GM23248 (cell line): Measurements from ENCODE around the gene SOX21. TPM values are rescaled to one million over a fixed set of nuclear protein-coding genes. Genes with fewer than 3 reads are reported as not detected.

ENCODE experiments used
- DNase-seq: peaks from one replicate; pipeline ENCODE4 v3.0.0-alpha.2; 2015
- H2AFZ ChIP-seq: fragments of 200-600 bp; sonication (generic); 2 replicates; pipeline ENCODE4 v1.6.1; 2016; ENCODE audit warnings: antibody characterized with exemption
- H3F3A ChIP-seq: fragments of 200-600 bp; sonication (generic); 2 replicates; pipeline ENCODE4 v1.6.1; 2016; ENCODE audit warnings: mild to moderate bottlenecking, antibody characterized with exemption, mixed run types; ENCODE audit not compliant: insufficient read depth
- H3K27ac ChIP-seq: fragments of 200-600 bp; sonication (generic); 2 replicates; pipeline ENCODE4 v1.5.1; 2016; ENCODE audit warnings: mild to moderate bottlenecking
- H3K27me3 ChIP-seq: fragments of 200-600 bp; sonication (generic); replicated peaks from 2 replicates; pipeline ENCODE4 v1.6.1; 2016; ENCODE audit warnings: mild to moderate bottlenecking; ENCODE audit not compliant: insufficient read depth
- H3K36me3 ChIP-seq: fragments of 200-600 bp; sonication (generic); 2 replicates; pipeline ENCODE4 v1.6.1; 2016; ENCODE audit warnings: low read depth, mild to moderate bottlenecking
- H3K4me1 ChIP-seq: fragments of 200-600 bp; sonication (generic); 2 replicates; pipeline ENCODE4 v1.6.1; 2016; ENCODE audit warnings: mild to moderate bottlenecking; ENCODE audit not compliant: insufficient read depth
- H3K4me2 ChIP-seq: fragments of 200-600 bp; sonication (generic); one replicate; pipeline ENCODE4 v1.6.1; 2016; ENCODE audit warnings: mild to moderate bottlenecking; ENCODE audit not compliant: unreplicated experiment
- H3K4me3 ChIP-seq: fragments of 200-600 bp; sonication (generic); 2 replicates; pipeline ENCODE4 v1.5.1; 2016; ENCODE audit warnings: mild to moderate bottlenecking
- H3K79me2 ChIP-seq: fragments of 200-600 bp; sonication (generic); 2 replicates; pipeline ENCODE4 v1.6.1; 2016; ENCODE audit warnings: mild to moderate bottlenecking; ENCODE audit not compliant: insufficient read depth
- H3K9ac ChIP-seq: fragments of 200-600 bp; sonication (generic); 2 replicates; pipeline ENCODE4 v1.6.1; 2016; ENCODE audit warnings: mild to moderate bottlenecking
- H3K9me2 ChIP-seq: fragments of 200-600 bp; sonication (generic); 2 replicates; pipeline ENCODE4 v1.6.1; 2016; ENCODE audit warnings: mixed run types, mild to moderate bottlenecking, moderate library complexity; ENCODE audit not compliant: insufficient read depth
- H3K9me3 ChIP-seq: fragments of 200-600 bp; sonication (generic); one replicate; pipeline ENCODE4 v1.6.1; 2017; ENCODE audit warnings: low read depth
- H4K20me1 ChIP-seq: fragments of 200-600 bp; sonication (generic); 2 replicates; pipeline ENCODE4 v1.6.0; 2016; ENCODE audit not compliant: insufficient read depth
- EZH2 ChIP-seq: fragments of 200-600 bp; sonication (generic); IDR thresholded peaks from 2 replicates; pipeline ENCODE4 v1.6.1; 2018; ENCODE audit warnings: antibody characterized with exemption, mild to moderate bottlenecking; ENCODE audit not compliant: insufficient read depth, poor library complexity, severe bottlenecking
- EZH2phosphoT487 ChIP-seq: fragments of 200-600 bp; sonication (generic); IDR thresholded peaks from 2 replicates; pipeline ENCODE4 v1.6.1; 2018; ENCODE audit warnings: antibody characterized with exemption, moderate library complexity, mild to moderate bottlenecking, low read depth; ENCODE audit not compliant: insufficient read depth
- WGBS, 2 experiments: methylation state at CpG; one replicate each; pipeline ENCODE4 v1.1.6; 2015 to 2017; ENCODE audit warnings: low lambda C conversion rate in 2 of 2, low coverage in 1 of 2; ENCODE audit errors: missing lambda C conversion rate in 2 of 2; 5-methylcytosine and 5-hydroxymethylcytosine counted together
- in situ Hi-C: fragments of 300-500 bp; cut with MboI; formaldehyde crosslinking; loops from 2 replicates; pipeline ENCODE4 v1.15.0; 2020
- polyA plus RNA-seq: library from polyadenylated mRNA; unstranded; fragments of >200 nt; fragmentation: Nextera tagmentation; extraction: Ambion mirVana; gene quantifications from 2 replicates; pipeline ENCODE4 v1.2.1, GENCODE V29; 2016
- total RNA-seq: library from RNA; depleted of rRNA; stranded (reverse); fragments of >200 nt; shearing (Covaris generic); gene quantifications from 2 replicates; pipeline ENCODE4 v1.2.3, GENCODE V29; 2014; rRNA removed

Gene SOX21
- not detected in 2 replicates for total RNA-seq
- polyA plus RNA-seq, result not detected in 2 replicates

DNA sequence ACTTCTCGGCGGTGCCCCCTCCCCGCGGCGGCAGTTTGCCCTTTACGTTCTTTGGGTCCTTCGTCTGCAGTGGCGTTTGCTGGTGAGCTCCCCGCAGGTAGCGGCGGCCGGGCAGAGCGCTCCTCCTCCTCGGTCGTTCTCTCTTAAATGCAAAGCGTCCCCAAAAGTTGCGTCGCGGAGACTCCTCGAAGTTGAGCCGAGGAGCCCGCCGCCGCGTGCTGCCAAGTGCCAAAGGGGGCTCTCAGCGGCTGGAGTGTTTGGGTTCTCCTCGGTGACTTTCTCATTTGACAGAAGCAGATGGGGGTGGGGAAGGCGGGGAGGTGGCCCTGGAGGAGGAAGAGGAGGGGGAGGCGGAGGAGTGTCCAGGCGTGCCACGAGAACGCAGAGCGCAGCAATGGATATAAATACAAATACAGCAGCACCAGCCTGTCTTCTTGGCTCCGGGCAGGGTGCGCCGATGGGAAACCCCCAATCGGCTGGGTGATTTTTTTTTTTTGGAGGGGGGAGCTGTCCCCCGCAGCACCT is at the start of gene SOX21:
SOX21 (minus strand) TSS at position 259 of the 525 bp plus-strand sequence. CDS start 496 bp downstream, outside the sequence.
- H3K4me3 ChIP-seq, result peak within 1 kb of the TSS; percentile 47
- no peaks in the 10 kb centered on the region for H3K4me1 ChIP-seq
- no peak within 1 kb of the TSS for H2AFZ ChIP-seq
- in situ Hi-C loops, result no loop called here
- no peaks in the 10 kb centered on the region for H3K36me3 ChIP-seq
- H3F3A ChIP-seq, result no peaks in the 10 kb centered on the region
- H4K20me1 ChIP-seq, result no peaks in the 10 kb centered on the region
- no peaks in the 10 kb centered on the region for H3K9me3 ChIP-seq
- H3K27me3 ChIP-seq, result peaks cover 79% of the 10 kb centered on the region
- TF ChIP-seq EZH2, result no peak
- TF ChIP-seq EZH2phosphoT487, result no peak
- no peaks in the 10 kb centered on the region for H3K79me2 ChIP-seq
- WGBS, 2 experiments, result 4 to 5% methylated on average over 32 to 38 of the region's 38 CpGs
- DNase-seq, result peak; percentile 19
- no peak within 1 kb of the TSS for H3K27ac ChIP-seq
- no peaks in the 10 kb centered on the region for H3K9me2 ChIP-seq
- H3K9ac ChIP-seq, result no peak within 1 kb of the TSS
- peak within 1 kb of the TSS; percentile 47 for H3K4me2 ChIP-seq

DNA sequence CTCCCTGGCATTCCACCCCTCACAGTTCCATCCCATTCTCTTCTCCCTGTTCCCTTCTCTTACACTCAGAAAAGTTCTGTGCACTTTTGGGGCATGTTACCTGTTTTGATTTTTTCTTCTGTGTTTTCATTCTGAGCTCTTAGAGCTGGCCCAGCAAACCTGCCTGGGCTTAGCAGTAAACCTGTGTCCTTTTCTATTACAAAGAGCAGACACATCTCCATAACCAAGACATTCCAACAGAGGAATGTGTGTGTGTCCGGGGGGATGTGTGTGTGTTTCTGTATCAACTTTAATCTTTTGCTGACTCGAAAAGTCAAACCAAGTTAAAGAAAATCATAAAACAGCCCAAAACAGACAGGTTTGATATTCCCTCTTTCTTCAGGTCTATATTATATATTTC is 49.1 kb upstream of the SOX21 start:
- no peaks in the 10 kb centered on the region for H3K79me2 ChIP-seq
- 0 to 4% methylated on average over 2 of the region's 2 CpGs for WGBS, 2 experiments
- in situ Hi-C loops, result no loop called here

DNA sequence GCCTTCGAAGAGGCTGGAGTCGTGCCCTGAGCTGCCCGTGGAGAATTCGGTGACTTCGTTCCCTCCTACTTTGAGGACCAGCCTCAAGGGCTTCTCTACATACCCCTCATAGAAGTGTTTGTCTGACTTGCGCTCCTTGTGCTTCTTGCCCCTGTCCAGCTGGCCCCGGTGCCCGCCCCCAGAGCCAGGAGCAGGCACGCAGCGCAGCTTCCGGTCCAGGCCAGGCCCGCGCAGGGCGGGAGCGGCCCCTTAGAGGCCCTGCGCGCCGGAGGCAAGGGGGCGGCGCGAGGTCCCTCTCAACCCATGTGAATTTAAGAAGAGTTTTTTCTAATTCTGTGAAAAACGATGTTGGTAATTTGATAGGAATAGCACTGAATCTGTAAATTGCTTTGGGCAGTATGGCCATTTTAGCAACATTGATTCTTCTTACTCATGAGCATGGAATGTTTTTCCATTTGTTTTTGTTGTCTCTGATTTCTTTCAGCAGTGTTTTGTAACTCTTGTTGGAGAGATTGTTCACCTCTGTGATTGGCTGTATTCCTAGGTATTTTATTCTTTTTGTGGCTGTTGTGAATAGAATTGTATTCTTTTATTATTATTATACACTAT is 46.9 kb upstream of the SOX21 start:
- no peak overlapping the region for H3K9ac ChIP-seq
- 59 to 71% methylated on average over 22 of the region's 22 CpGs for WGBS, 2 experiments

More for the DNA sequence above, 49.1 kb upstream of the SOX21 start:
- Histone ChIP-seq H3K27me3 (no peaks in the 10 kb centered on the region; the same call in 1 of the 2 replicates), H3F3A (no peaks in the 10 kb centered on the region), H3K36me3 (no peaks in the 10 kb centered on the region), H4K20me1 (no peaks in the 10 kb centered on the region), H3K9me3 (no peaks in the 10 kb centered on the region), H3K4me2 (no peak overlapping the region), H3K4me3 (no peak overlapping the region), H3K27ac (no peak overlapping the region), H3K9me2 (no peaks in the 10 kb centered on the region), H3K9ac (no peak overlapping the region), H3K4me1 (no peaks in the 10 kb centered on the region), H2AFZ (no peak overlapping the region)
- no peak for DNase-seq
- TF ChIP-seq EZH2 (no peak), EZH2phosphoT487 (no peak)

DNA sequence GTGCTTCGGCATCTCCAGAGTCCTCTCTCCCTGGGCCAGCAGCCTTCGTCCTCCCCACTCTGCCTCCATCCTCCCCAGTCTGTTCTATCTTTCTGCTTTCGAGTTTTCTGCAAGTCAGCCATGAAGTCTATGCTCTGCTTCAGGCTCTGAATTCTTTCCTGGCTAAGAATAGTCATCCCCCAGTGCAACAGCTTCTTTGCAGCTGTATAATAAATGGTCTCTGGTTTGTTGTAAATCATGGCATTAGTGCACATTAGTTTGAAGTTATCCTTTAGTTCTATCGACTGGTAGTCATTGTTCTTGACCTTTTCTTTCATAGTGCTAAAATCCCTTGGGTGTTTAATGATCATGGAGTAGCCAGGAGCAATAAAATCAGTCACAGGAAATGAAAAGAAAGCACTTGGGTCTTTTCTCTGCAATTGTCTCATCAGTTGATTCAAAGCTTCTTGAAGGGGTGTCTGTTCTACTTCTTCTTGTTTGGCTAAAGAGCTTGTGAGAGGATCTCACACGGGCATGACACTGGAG is 46.2 kb upstream of the SOX21 start:
- no peak overlapping the region for H3K4me2 ChIP-seq
- no peak overlapping the region for H2AFZ ChIP-seq
- WGBS, 2 experiments, result 19 to 21% methylated on average over 5 of the region's 5 CpGs
- DNase-seq, result no peak
- no peaks in the 10 kb centered on the region for H3K9me3 ChIP-seq
- H3K27ac ChIP-seq, result no peak overlapping the region
- H3K36me3 ChIP-seq, result no peaks in the 10 kb centered on the region
- no peaks in the 10 kb centered on the region for H3F3A ChIP-seq
- in situ Hi-C loops, result no loop called here
- no peaks in the 10 kb centered on the region; the same call in none of the 2 replicates for H3K27me3 ChIP-seq
- no peaks in the 10 kb centered on the region for H3K79me2 ChIP-seq
- H3K9me2 ChIP-seq, result no peaks in the 10 kb centered on the region
- no peak overlapping the region for H3K4me3 ChIP-seq
- H3K4me1 ChIP-seq, result no peaks in the 10 kb centered on the region
- no peaks in the 10 kb centered on the region for H4K20me1 ChIP-seq
- TF ChIP-seq EZH2phosphoT487 (no peak), EZH2 (no peak)
- no peak overlapping the region for H3K9ac ChIP-seq

More for the DNA sequence above, 46.9 kb upstream of the SOX21 start:
- H3K4me1 ChIP-seq, result no peaks in the 10 kb centered on the region
- H3K79me2 ChIP-seq, result no peaks in the 10 kb centered on the region
- H3K36me3 ChIP-seq, result no peaks in the 10 kb centered on the region
- no peak overlapping the region for H3K4me3 ChIP-seq
- in situ Hi-C loops, result no loop called here
- H4K20me1 ChIP-seq, result no peaks in the 10 kb centered on the region
- TF ChIP-seq EZH2phosphoT487 (no peak), EZH2 (no peak)
- H3K9me2 ChIP-seq, result no peaks in the 10 kb centered on the region
- DNase-seq, result no peak
- H3K27ac ChIP-seq, result no peak overlapping the region
- H2AFZ ChIP-seq, result no peak overlapping the region
- H3K4me2 ChIP-seq, result no peak overlapping the region
- no peaks in the 10 kb centered on the region; the same call in 1 of the 2 replicates for H3K27me3 ChIP-seq
- H3F3A ChIP-seq, result no peaks in the 10 kb centered on the region
- H3K9me3 ChIP-seq, result no peaks in the 10 kb centered on the region
